ENCODE data around the gene PTCD1. TPM values are rescaled to one million over a fixed set of nuclear protein-coding genes. Genes with fewer than 3 reads are reported as not detected.
A peak's percentile ranks its signal among the peaks of the same experiment; 100 is the strongest.

Gene PTCD1
- total and polyA plus RNA-seq, 9 of the 15 experiments (the other 6 are each of a cell fraction or from before 2014, with no cell fraction given): 0.46 to 17.1 (median 6.2) TPM

GRCh38 chr7:99472561-99473314 is 34.1 kb upstream of the PTCD1 start, which contains the start of gene ZNF789 (continued):
- no peak for TF ChIP-seq MLX (CRISPR knock-in tag; conservative IDR thresholded peaks at IDR 0.05)
- no peak for TF ChIP-seq ZNF592 (IDR thresholded peaks at IDR 0.05)
- TF ChIP-seq GATAD2A (IDR thresholded peaks at IDR 0.05): no peak
- TF ChIP-seq PPARD (CRISPR knock-in tag; IDR thresholded peaks at IDR 0.05): no peak
- no peak for TF ChIP-seq ZEB2 (IDR thresholded peaks at IDR 0.05)
- TF ChIP-seq FOXJ2 (tag; IDR thresholded peaks at IDR 0.05): peak; percentile 65; the same call in 1 of the 2 replicates
- TF ChIP-seq USF1 (CRISPR knock-in tag; IDR thresholded peaks at IDR 0.05): peak; percentile 99
- TF ChIP-seq ETV6 (IDR thresholded peaks at IDR 0.05; ENCODE audit: borderline replicate concordance in 1 of 2, low read depth in 2 of 2, low read length in 1 of 2): no peak; a peak in 1 of 4 replicates
- TF ChIP-seq ETV6 (CRISPR knock-in tag; IDR thresholded peaks at IDR 0.05; ENCODE audit: borderline replicate concordance): no peak
- TF ChIP-seq IFI16 (CRISPR knock-in tag; IDR thresholded peaks at IDR 0.05): no peak
- no peak for TF ChIP-seq MCM2 (IDR thresholded peaks at IDR 0.05; ENCODE audit: low read depth)
- no peak for TF ChIP-seq ILK (tag; IDR thresholded peaks at IDR 0.05; ENCODE audit: borderline replicate concordance, low read depth)
- peak; percentile 47; the same call in 1 of the 2 replicates for TF ChIP-seq GABPA (tag; conservative IDR thresholded peaks at IDR 0.05; ENCODE audit: low read depth)
- TF ChIP-seq ATF1 (CRISPR knock-in tag; IDR thresholded peaks at IDR 0.05): no peak
- TF ChIP-seq ATF1 (tag; IDR thresholded peaks at IDR 0.05): peak; percentile 82
- TF ChIP-seq ZFP1 (CRISPR knock-in tag; IDR thresholded peaks at IDR 0.05): 0 out of 2 replicates have a peak, but pooled peaks have one; percentile 14
- TF ChIP-seq KAT2B (IDR thresholded peaks at IDR 0.05; ENCODE audit: low read depth, low read length): no peak
- no peak for TF ChIP-seq DACH1 (IDR thresholded peaks at IDR 0.05; ENCODE audit: partially characterized antibody)
- no peak for TF ChIP-seq ZNF277 (CRISPR knock-in tag; IDR thresholded peaks at IDR 0.05; ENCODE audit: borderline replicate concordance)
- TF ChIP-seq ZNF280B (CRISPR knock-in tag; IDR thresholded peaks at IDR 0.05): no peak
